Measurements from ENCODE around the gene PLEKHN1.
A peak's percentile ranks its signal among the peaks of the same experiment; 100 is the strongest.

- TF ChIP-seq CTCF (IDR thresholded peaks at IDR 0.05) (peak in 1 of 3 experiments; percentile 29), POLR2AphosphoS5 (IDR thresholded peaks at IDR 0.05; ENCODE audit: insufficient read depth in 1 of 2, low read depth in 1 of 2) (peak in 1 of 2 donors; percentile 36), POLR2A (IDR thresholded peaks at IDR 0.05) (no peak)
These were observed 45.1 kb upstream of the PLEKHN1 start for GRCh38 chr1:921011-921837.

Data from vagina (tissue), 2 donors.